ENCODE data around the gene TMPRSS13. TPM values are rescaled to one million over a fixed set of nuclear protein-coding genes. Genes with fewer than 3 reads are reported as not detected.
"Not testable (repeated sequence)": the region's sequence is repeated elsewhere in the genome, so short reads cannot be mapped to it uniquely, and the experiment has no call there.

Gene TMPRSS13
- total RNA-seq, 2 experiments from 2014 or later: 0.99 to 1.4 TPM

DNA sequence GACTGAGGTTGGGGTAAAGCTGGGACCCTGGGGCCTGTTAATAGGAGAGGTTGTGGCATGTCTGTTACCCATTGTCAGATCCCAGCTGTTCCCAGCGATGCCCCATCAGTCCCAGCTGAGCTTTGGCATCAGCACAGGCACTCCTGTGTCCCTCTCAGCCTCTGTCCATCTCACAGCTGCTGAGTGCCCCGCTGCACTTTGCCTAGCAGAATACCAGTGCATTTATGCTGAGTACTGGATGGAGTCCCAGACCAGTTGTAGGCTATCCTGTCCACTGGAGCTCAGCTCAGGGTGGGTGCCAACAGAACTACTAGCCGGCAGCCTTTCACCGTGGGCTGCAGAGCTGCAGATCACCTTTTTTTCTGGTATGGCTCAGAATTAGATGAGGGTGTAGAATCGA is 62.7 kb downstream of the TMPRSS13 start:
- H3K9me3 Mint-ChIP-seq: no peaks in the 10 kb centered on the region
- H3K4me3 Mint-ChIP-seq: no peak overlapping the region
- TF ChIP-seq CTCF (IDR thresholded peaks at IDR 0.05): no peak
- DNase-seq (no peak), ATAC-seq (ENCODE audit: poor library complexity) (no peak)
- Histone ChIP-seq H3K9me3 (ENCODE audit: control insufficient read depth in 1 of 2, insufficient read depth in 1 of 2, low read length in 2 of 2) (no peaks in the 10 kb centered on the region), H3K27ac (ENCODE audit: low read depth in 1 of 2, low read length in 2 of 2) (no peak overlapping the region), H3K4me1 (ENCODE audit: insufficient read depth, low read length) (peaks cover 4% of the 10 kb centered on the region), H3K36me3 (ENCODE audit: insufficient read depth, low read length) (no peaks in the 10 kb centered on the region), H3K27me3 (ENCODE audit: control insufficient read depth in 1 of 2, insufficient read depth in 2 of 2, low read length in 2 of 2) (no peaks in the 10 kb centered on the region), H3K4me3 (ENCODE audit: low read length) (no peak overlapping the region)
- CTCF ChIA-PET: interaction anchor here (1.2 kb wide), 1 partner anchor 59 kb away, joined by 3 read pairs; no protein-coding TSS in a partner anchor
- H3K27ac Mint-ChIP-seq: no peak overlapping the region
- peaks cover 4% of the 10 kb centered on the region for H3K27me3 Mint-ChIP-seq
- no peaks in the 10 kb centered on the region for H3K36me3 Mint-ChIP-seq (ENCODE audit: low read depth)
- no peaks in the 10 kb centered on the region for H3K4me1 Mint-ChIP-seq (ENCODE audit: low read depth)
- intact Hi-C loops (cut with DNase I, micrococcal nuclease): no loop called here
- POLR2A ChIA-PET: no interaction called here

GRCh38 chr11:117865546-117865945 is 63.7 kb downstream of the TMPRSS13 start:
- H3K36me3 Mint-ChIP-seq (ENCODE audit: low read depth); H3K27me3 ChIP-seq (ENCODE audit: control insufficient read depth in 1 of 2, insufficient read depth in 2 of 2, low read length in 2 of 2); H3K9me3 Mint-ChIP-seq; H3K4me1 Mint-ChIP-seq (ENCODE audit: low read depth); DNase-seq; ATAC-seq (ENCODE audit: poor library complexity); H3K27ac Mint-ChIP-seq; H3K9me3 ChIP-seq (ENCODE audit: control insufficient read depth in 1 of 2, insufficient read depth in 1 of 2, low read length in 2 of 2); intact Hi-C loops (cut with DNase I, micrococcal nuclease); H3K36me3 ChIP-seq (ENCODE audit: insufficient read depth, low read length); H3K27ac ChIP-seq (ENCODE audit: low read depth in 1 of 2, low read length in 2 of 2); H3K4me3 Mint-ChIP-seq; POLR2A ChIA-PET; H3K4me3 ChIP-seq (ENCODE audit: low read length); H3K4me1 ChIP-seq (ENCODE audit: insufficient read depth, low read length); H3K27me3 Mint-ChIP-seq: not testable (repeated sequence)
- CTCF ChIA-PET: interaction anchor here (1.1 kb wide), 1 partner anchor 81 kb away, joined by 3 read pairs; no protein-coding TSS in a partner anchor

- Mint-ChIP-seq H3K9me3 (no peaks in the 10 kb centered on the region), H3K36me3 (ENCODE audit: low read depth) (no peaks in the 10 kb centered on the region), H3K27me3 (peaks cover 4% of the 10 kb centered on the region), H3K27ac (no peak overlapping the region), H3K4me3 (no peak overlapping the region), H3K4me1 (ENCODE audit: low read depth) (no peaks in the 10 kb centered on the region)
- no peak overlapping the region for H3K4me3 ChIP-seq (ENCODE audit: low read length)
- H3K4me1 ChIP-seq (ENCODE audit: insufficient read depth, low read length): peaks cover 7% of the 10 kb centered on the region
- intact Hi-C loops (cut with DNase I, micrococcal nuclease): no loop called here
- DNase-seq: no peak
- no peaks in the 10 kb centered on the region for H3K9me3 ChIP-seq (ENCODE audit: control insufficient read depth in 1 of 2, insufficient read depth in 1 of 2, low read length in 2 of 2)
- ChIA-PET CTCF (no interaction called here), POLR2A (no interaction called here)
- no peak for ATAC-seq (ENCODE audit: poor library complexity)
- H3K27ac ChIP-seq (ENCODE audit: low read depth in 1 of 2, low read length in 2 of 2): no peak overlapping the region
- TF ChIP-seq CTCF (IDR thresholded peaks at IDR 0.05): no peak
- H3K36me3 ChIP-seq (ENCODE audit: insufficient read depth, low read length): no peaks in the 10 kb centered on the region
- H3K27me3 ChIP-seq (ENCODE audit: control insufficient read depth in 1 of 2, insufficient read depth in 2 of 2, low read length in 2 of 2): no peaks in the 10 kb centered on the region
Measured at GRCh38 chr11:117863383-117863782, 65.8 kb downstream of the TMPRSS13 start.

DNA sequence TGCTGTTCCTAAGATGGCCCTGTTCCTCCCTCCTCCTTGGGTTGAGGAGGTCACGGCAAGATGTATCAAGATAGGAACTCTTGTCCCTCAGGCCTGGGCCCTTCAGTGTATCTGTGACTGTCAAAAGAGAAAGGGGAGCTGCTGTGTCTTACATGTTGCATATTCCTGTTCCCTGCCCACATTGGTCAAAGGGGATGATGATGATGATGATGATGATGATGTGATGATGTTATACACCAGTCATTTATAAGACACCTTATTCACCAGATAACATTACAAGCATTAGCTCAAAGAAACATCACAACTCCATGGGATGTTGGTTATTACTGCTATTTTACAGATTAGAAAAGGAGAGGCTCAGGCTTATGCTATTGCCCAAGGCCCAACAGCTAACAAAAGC is 66.4 kb downstream of the TMPRSS13 start:
- DNase-seq: no peak
- no peak for ATAC-seq (ENCODE audit: poor library complexity)
- no peaks in the 10 kb centered on the region for H3K27me3 ChIP-seq (ENCODE audit: control insufficient read depth in 1 of 2, insufficient read depth in 2 of 2, low read length in 2 of 2)
- intact Hi-C loops (cut with DNase I, micrococcal nuclease): no loop called here
- H3K36me3 Mint-ChIP-seq (ENCODE audit: low read depth): no peaks in the 10 kb centered on the region
- no peak for TF ChIP-seq CTCF (IDR thresholded peaks at IDR 0.05)
- H3K4me3 ChIP-seq (ENCODE audit: low read length): no peak overlapping the region
- peaks cover 7% of the 10 kb centered on the region for H3K4me1 ChIP-seq (ENCODE audit: insufficient read depth, low read length)
- H3K27me3 Mint-ChIP-seq: peaks cover 4% of the 10 kb centered on the region
- H3K27ac Mint-ChIP-seq: no peak overlapping the region
- H3K4me1 Mint-ChIP-seq (ENCODE audit: low read depth): no peaks in the 10 kb centered on the region
- H3K9me3 Mint-ChIP-seq: no peaks in the 10 kb centered on the region
- no peaks in the 10 kb centered on the region for H3K36me3 ChIP-seq (ENCODE audit: insufficient read depth, low read length)
- CTCF ChIA-PET: no interaction called here
- POLR2A ChIA-PET: no interaction called here
- no peaks in the 10 kb centered on the region for H3K9me3 ChIP-seq (ENCODE audit: control insufficient read depth in 1 of 2, insufficient read depth in 1 of 2, low read length in 2 of 2)
- no peak overlapping the region for H3K27ac ChIP-seq (ENCODE audit: low read depth in 1 of 2, low read length in 2 of 2)
- no peak overlapping the region for H3K4me3 Mint-ChIP-seq
